ENCODE measurements around the gene ALKBH4.
"Not testable (repeated sequence)": the region's sequence is repeated elsewhere in the genome, so short reads cannot be mapped to it uniquely, and the experiment has no call there.

The ALKBH4 gene

DNA sequence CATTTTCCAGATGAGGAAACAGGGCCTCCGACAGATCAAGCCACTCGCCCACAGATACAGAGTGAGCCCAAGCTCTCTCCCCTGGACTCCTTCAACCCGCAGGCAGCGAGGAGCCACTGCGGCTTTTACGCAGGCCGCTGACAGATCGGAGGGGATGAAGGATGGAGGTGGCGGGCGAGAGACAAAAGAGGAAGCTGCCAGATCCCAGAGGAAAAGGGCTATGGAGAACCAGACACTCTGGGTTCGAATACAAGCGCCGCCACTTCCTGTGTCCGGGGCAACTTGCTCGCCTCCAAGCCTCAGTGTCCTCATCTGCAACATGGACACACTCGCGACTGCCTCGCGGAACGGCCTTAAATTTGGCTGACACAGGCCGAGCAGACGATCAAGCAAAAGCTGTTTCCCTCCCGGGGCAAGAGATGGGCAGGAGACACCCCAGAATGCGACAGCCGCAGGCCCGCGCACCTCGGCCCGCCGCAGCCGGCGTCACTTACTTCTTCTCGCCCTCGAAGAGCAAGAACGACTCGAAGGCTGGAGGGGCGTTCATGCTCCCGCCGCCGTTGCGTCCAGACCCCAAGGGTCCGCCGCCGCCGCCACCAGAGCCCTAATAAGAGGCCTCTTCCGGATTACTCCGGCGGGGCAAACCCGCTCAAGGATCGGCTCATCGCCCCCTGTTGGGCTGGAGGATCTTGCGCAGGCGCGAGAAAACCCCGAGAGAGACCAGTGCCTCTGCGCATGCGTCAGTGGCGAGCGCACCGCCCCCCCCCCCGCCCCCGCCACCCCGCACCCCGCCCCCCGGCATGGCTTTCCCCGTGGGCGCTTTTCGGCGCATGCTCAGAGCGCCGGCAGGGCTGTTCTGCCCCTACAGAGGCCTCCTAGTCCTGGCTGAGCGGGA, 13.9 kb upstream of the ALKBH4 start, which contains the start of gene POLR2J:
TSS of gene POLR2J (minus strand) at position 609 of the 895 bp plus-strand sequence. CDS start at position 547, 62 bp downstream.
- not testable (repeated sequence) for DNase-seq (ENCODE audit: low spot score)

DNA sequence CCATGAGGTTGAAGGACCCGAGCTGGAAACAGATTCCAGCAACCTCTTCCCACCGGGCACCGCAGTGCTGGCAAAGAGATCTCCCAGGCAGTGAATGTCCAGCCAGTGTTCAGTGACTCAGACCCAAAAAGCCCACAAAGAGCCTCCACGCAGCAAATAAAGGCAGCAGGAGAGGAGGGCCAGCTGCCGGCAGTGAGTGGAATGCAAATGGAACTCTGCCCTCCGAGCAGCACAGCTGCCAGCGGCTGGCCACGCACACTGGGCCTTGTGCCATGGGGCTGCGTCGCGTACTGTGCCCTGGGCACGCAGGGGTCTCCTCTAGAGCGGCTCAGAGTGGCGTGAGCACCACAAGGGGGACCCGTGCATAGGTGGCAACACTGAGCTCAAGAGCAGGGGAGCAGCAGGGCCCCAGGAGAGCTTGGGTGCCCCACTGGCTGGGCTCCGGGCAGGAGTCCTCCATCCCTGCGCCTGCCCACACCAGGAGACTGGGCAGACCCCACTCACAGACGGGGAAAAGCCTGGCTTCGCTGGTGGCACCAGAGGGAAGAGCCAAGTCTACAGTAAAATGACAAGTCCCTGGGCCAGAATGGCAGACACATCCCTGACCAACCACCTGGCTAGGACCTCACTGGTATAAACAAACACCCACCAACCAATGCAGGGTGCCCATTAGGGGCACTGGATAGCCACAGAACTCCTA, 10.2 kb upstream of the ALKBH4 start:
- not testable (repeated sequence) for DNase-seq (ENCODE audit: low spot score)

DNA sequence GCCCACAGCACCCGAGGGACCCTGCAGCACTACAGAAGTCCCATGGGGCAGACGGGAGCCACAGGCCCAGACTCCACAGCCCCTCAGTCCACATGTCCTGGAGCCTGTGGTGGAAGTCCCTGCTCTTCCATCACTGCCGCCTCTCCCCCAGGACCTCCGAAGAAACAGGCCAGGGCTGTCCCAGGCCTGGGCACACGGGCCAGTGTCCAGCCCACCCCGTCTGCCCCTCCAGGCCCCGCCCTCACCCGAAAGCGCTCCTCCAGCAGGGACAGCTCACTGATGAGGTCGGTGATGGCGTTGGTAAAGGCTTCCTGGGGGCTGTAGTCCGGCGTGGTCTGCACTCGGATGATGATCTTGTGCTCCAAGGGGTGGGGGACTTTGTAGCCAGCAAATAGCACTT, 9.5 kb upstream of the ALKBH4 start:
- DNase-seq (ENCODE audit: low spot score), result not testable (repeated sequence)

DNA sequence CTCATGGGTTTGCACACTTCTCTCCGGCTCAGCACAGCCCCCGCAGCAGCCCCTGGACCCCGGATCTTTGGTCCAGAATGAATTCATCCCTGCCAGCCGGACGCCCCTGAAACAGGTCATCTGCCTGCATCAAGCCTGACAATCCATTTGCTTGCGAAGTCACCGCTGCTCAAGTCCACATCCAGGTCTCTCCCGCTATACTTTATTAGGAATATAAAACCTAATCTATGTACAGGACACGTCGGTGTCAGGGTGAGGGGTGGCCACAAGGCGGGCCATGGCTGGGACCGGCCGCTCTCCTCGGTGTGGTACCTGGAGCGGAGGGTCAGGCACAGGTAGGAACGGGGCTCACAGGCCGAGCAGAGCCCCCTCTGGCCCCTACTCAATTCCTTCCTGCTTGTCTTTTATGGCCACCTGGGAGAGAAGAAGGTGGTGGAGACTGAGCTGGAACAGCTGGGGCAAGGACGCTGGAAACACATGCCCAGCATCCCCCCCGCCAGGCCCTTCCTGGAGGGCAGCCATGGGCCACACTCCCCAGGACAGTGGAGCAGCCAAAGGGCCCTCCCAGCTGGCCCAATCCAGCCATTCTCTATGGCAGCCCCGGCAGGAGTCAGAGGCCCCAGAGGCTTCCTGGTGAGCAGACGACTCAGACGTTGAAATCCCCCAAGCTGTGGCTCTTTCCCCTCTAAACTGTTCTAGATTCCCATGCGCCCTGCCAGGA, 8.8 kb upstream of the ALKBH4 start:
- no peak for DNase-seq (ENCODE audit: low spot score)

DNA sequence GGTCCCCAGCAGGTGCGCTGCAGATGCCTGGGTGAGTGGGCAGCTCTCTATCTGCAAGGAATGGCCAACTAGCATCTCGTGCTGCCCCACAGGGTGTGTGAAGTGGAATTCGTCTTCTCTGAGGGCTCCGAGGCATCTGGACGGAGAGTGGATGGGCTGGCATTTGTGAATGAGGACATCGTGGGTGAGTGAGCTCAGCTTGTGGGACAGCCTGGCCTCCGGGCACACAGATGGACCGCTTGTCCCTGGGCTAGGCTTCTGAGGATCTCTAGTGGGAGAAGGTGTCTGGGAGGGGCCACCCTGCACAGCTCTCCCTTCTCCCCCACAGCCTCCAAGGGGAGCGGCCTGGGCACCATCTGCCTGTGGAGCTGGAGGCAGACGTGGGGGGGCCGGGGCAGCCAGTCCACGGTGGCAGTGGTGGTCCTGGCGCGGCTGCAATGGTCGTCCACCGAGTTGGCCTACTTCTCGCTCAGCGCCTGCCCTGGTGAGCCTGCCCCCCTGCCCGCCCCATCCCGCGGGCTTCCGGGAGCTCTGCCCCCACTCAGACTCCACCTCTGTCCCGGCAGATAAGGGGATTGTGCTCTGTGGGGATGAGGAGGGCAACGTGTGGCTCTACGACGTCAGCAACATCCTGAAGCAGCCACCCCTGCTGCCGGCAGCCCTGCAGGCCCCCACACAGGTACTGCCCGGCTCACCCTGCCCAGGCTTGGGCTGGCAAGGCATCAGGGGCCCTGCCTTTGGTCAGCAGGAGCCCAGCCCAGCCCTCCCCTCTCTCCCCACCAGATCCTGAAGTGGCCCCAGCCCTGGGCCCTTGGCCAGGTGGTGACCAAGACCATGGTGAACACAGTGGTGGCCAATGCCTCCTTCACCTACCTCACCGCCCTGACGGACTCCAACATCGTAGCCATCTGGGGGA, 7.7 kb upstream of the ALKBH4 start:
- no peak for DNase-seq (ENCODE audit: low spot score)

DNA sequence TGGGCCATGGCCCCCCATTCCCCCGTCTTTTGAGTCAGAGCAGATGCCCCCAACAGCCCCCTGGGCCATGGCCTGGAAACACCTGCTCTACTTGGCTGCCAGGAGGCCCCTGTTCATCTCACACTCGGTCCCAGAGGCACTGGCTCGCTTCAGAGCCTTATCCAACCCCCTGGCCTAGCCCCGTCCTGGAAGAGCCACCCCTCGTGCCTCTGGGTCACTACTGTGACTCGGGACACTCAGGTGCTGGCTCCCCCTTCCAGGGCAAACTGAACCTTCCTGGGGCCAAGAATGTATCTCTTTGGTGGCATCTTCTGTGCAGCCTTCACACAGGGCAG, 7.1 kb upstream of the ALKBH4 start:
- no peak for DNase-seq (ENCODE audit: low spot score)

DNA sequence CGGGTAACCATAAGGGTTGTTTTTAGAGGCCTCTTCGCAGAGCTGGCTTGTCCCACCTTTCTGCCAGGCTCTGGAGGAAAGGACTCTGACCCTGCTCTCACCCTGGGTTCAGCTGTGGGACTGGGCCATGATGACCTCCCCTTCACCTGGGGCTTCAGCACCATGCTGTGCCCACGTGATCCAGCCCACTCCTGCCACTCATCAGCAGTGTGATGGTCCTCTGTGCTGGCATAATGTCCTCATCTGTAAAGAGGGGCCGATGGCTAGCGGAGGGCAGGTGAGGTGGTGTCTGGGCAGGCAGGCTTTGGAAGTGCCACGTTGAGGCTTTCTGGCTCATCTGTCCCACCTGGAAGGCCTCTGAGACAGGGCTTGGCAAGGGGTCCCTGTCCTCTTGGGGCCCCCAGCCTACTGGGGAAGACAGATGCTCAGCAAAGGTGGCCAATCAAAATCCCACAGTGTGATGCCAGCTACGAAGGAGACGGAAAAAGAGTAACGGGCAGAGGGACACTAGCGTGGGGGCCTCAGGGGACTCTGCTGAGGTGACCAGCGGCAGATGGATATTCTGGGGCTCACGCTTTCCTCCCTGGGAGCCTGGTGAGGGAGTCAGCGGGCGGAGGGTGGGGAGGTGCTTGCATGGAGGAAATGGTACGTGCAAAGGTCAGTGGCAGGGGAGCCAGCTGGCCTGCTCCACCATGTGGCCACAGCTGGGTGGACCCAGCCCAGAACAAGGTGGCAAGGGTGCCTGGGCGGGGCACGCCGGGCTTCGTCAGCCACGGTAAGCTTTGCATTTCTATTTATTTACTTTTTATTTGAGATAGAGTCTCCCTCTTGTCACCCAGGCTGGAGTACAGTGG, 5.5 kb upstream of the ALKBH4 start:
- DNase-seq (ENCODE audit: low spot score), result no peak

DNA sequence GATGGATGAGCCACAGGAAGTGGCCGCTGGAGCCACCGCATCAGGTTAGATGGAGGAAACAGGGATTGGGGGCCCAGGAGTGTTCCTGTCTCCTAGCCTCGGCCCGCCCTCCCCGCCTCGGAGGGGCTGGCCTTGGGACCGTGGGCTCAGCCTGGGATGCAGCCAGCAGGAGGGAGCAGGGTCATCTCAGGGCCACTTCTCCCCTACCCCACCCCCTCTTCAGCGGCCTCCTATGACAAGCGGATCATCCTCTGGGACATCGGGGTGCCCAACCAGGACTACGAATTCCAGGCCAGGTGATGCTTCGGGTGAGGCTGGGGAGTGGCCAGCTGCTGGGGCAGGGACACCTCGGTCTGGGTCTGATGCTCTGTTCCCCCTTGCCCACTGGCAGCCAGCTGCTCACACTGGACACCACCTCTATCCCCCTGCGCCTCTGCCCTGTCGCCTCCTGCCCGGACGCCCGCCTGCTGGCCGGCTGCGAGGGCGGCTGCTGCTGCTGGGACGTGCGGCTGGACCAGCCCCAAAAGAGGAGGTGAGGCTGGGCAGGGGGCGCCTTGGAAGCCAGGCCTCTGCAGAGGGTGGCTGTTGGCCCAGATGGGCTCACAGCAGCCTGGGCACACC, 4.8 kb upstream of the ALKBH4 start:
- no peak for DNase-seq (ENCODE audit: low spot score)

DNA sequence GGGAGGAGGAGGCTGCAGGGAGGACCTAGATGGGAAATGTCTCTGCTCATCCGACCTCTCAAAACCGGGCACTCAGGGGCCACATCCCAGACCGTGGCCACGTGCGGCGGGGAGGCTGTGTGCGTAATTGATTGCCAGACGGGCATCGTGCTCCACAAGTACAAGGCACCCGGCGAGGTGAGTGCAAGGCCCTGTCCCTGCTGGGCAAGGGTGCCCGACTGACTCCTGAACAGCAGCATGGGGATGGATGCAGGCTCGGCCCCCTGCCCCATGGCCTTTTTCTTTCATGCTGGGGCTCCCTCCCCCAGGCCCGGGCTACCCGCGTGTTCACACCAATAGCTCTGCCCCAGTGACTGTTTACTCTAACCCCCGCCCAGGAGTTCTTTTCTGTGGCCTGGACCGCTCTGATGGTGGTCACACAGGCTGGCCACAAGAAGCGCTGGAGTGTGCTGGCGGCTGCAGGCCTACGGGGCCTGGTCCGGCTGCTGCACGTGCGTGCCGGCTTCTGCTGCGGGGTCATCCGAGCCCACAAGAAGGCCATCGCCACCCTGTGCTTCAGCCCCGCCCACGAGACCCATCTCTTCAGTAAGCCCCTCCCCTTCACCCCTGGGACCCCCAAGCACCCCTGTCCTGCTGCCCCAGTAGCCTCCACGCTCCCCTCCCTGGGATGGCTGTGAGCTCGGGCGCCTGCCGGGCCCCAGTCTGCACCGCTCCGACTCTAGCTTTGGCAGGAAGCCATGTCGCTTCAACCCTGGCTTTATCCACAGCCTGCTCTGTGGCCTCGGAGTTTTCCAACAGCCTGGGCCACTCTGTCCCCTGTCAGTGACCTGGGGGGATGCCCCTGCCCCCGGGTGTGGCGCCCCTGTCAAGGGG, 4.1 kb upstream of the ALKBH4 start:
- no peak for DNase-seq (ENCODE audit: low spot score)

DNA sequence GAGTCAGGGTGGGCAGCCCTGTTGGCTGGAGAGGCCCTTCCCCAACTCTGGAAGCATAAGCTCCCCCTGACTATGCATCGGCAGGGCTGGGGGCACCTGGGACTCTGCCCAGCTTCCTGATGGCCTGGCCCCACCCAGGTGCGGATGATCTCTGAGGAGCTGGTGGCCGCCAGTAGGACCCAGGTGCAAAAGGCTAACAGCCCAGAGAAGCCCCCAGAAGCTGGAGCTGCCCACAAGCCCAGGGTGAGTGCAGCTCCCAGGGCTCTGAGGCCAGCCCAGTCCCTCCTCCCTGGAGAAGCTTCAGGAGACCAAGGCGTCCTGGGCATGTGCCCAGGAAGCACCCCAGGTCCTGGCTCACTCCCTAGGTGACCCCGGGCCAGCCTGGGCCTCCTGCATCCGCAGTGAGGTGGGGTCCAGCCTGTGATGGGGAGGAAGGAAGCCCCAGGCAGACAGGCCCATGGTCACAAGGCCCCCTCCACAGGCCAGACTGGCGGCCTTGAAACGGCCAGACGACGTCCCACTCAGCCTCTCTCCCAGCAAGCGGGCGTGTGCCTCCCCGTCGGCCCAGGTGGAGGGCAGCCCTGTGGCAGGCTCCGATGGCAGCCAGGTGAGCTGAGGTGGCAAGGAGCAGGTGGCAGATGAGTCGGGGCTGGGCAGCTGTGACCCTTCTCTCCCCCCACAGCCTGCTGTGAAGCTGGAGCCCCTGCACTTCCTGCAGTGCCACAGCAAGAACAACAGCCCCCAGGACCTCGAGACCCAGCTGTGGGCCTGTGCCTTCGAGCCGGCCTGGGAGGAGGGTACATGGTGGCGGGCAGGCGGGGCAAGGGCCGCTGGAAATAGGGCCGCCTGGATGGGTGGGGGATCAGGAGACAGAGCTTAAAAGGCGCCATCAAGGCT, 3.2 kb upstream of the ALKBH4 start:
- no peak for DNase-seq (ENCODE audit: low spot score)

DNA sequence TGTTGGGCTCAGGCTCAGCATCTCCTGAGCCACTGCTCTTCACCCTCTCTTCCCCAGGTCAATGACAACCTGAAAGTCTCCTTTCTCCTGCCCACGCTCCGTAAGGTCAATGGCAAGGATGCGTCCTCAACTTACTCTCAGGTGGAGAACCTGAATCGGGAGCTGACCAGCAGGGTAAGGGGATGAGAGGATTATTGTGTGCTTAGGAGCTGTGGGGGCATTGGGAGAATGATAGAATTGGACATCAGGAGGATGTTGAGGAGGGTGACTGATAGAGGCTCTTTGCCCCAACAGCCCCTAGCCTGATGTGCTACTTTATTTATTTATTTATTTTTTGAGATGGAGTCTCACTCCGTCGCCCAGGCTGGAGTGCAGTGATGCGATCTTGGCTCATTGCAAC, 1.4 kb upstream of the ALKBH4 start:
- DNase-seq (ENCODE audit: low spot score), result no peak

DNA sequence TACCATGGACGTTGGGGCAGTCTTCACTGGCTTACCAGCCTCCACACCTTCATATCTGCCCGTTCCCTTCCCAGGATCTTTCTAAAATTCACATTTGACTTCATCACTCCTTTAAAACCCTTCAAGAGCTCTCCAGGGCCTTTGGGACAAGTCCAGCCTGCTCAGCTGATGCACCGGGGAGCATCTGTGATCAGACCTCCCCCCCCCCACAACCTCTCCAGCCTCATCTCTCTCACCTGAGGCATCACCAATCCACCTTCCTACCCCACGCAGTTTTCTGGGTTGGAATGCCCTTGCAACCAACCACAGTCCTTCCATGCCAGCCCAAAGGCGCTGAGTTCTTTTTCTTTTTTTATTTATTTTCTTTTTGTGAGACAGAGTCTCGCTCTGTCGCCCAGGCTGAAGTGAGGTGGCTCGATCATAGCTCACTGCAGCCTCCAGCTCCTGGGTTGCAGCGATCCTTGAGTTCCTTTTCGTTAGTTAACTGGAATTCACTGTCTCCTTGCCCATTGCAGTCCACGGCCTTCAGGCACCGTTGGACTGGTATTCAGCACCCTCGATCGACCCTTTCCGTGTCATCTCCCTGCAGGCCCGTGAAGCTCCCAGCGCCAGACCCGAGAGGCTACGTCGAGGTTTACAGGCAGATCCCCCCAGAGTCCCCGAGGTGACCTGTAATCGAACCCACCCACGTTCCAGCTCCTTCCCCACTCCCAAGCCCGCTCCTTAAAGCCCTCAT, 654 bp downstream of the ALKBH4 start:
- peak; percentile 31 for DNase-seq (ENCODE audit: low spot score)

DNA sequence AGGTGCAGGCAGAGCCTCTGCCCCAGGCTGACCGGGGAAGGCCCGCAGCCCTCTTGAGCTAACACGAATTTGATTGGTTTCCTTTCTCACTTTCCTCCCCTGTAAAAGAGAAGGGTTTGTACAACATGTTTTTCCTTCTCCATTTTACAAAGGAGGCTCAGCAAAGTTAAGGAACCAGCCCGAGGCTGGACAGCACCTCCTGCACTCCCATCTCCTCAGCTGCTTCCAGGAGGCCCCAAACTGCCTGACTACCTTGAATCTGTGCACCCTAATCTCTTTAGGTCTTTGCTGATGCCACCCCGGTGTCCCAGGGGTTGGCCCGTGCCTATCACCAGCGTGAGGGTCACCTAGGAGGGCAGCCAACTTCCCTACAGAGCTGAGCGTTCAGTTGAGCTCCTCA, 4.2 kb downstream of the ALKBH4 start:
- DNase-seq (ENCODE audit: low spot score), result no peak

DNA sequence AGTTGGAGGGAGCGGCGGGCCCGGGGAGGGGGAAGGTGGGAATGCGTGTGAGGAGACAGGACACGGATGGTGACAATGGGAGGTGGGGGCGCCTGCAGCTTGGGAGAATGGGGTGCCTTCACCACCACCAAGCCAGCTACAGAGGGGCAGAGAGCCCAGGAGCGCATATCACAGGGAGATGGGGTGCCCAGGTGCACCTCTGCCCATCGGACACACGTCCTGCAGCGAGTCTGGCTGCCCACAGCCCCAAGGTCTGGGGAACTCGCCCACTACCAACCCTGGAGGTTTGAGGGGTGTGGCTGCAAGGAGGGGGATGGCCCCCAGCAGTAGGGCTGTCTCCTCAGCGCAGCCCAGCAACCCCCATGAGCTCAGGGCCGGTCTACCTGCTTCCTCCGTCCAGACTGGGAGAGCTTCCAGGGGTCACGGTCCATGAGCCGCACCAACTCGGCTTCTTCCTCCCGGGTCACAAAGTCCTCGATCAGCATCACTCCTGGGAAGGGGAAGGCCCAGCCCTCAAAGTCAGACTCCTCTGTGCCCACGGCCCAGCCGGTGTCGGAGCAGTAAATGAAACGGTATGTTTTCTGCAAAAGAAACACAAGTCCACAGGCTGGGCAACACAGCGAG, 5.3 kb downstream of the ALKBH4 start:
- no peak for DNase-seq (ENCODE audit: low spot score)

DNA sequence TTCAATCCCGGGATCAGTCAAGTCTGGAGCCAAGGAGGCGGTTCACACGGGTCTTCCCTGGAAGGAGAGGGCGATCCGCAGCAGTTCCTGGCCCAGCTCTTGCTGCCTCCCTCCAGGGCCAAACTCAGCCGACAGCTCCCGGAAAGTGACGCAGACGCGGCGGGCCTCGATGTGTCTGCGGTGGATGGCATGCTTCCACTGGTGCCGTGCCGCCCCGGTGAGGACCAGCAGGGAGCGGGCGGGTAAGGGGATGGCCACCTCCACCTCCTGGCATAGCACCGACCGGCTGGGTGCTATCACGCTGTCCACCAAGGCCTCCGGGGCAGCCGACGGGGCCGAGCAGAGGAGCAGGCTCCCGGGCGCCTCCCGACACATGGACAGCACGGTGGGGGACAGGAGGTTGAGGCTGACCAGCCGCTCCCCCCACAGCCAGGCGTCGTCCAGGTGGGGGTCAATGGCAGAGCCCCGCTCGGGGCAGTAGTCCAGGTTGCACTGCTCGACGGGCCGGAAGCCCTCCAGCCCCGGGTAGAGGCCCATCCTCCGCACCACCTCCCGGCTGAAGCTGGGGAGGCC, 7.2 kb downstream of the ALKBH4 start:
- DNase-seq (ENCODE audit: low spot score), result no peak

DNA sequence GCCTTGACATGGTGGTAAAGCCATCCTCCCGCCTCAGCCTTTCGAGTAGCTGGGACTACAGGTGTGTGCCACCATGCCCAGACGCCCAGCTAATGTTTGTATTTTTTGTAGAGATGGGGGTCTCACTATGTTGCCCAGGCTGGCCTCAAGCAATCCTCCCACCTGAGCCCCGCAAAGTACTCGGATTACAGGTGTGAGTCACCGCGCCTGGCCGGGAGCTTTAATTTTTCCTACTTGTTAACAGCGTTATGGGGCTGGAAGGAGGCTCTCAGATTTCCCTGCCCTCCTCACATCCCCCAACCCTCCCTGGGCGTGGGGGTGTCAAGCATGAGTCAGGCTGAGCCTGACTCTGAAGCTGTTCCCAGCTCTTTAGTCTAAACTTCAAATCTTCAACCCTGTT, 8.3 kb downstream of the ALKBH4 start:
- no peak for DNase-seq (ENCODE audit: low spot score)

DNA sequence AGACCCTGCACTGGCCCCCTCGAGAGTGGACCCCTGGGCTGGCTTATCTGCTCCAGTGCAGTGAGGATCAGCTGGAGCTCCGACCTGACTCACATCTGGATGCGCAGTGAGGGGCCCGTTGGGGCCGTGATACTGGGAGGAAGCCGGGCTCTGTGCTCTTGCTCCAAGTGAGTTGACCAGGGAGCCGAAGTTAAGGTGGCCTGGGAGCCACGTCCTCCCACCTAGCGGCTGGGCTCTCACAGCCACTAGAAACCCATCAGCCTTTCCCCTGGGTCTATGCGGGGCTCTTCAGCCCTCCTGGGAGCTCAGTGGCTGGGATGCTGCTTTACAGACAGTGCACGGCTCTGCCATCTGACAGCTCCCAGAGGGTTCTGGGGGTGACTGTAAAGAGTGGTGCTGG, 9.1 kb downstream of the ALKBH4 start:
- DNase-seq (ENCODE audit: low spot score), result no peak

Data from SW480 (cell line).